GM23338 (cell line): ENCODE data around the gene SEC23IP. TPM values are rescaled to one million over a fixed set of nuclear protein-coding genes. Genes with fewer than 3 reads are reported as not detected.

ENCODE experiments used
- ATAC-seq: fragments of 200-7000 bp; cut with Tn5 transposase; 3 replicates; pipeline ENCODE4 v1.9.1; 2020
- DNase-seq: peaks from one replicate; pipeline ENCODE4 v3.0.0-alpha.2; 2015; ENCODE audit warnings: low spot score
- H2AFZ ChIP-seq: fragments of 200-600 bp; sonication (generic); 2 replicates; pipeline ENCODE4 v1.8.0; 2016; ENCODE audit warnings: antibody characterized with exemption, mild to moderate bottlenecking, moderate library complexity
- H3F3A ChIP-seq: fragments of 200-600 bp; sonication (generic); replicated peaks from 2 replicates; pipeline ENCODE4 v1.8.0; 2017; ENCODE audit warnings: antibody characterized with exemption, mixed run types, low read depth
- H3K27ac ChIP-seq: fragments of 200-600 bp; sonication (generic); 2 replicates; pipeline ENCODE4 v1.6.1; 2016; ENCODE audit warnings: low read depth
- H3K27me3 ChIP-seq: fragments of 200-600 bp; sonication (generic); 2 replicates; pipeline ENCODE4 v1.8.0; 2016; ENCODE audit warnings: mild to moderate bottlenecking, mixed run types, moderate library complexity; ENCODE audit not compliant: insufficient read depth
- H3K36me3 ChIP-seq: fragments of 200-600 bp; sonication (generic); 2 replicates; pipeline ENCODE4 v1.8.0; 2016; ENCODE audit warnings: mild to moderate bottlenecking; ENCODE audit not compliant: insufficient read depth
- H3K4me1 ChIP-seq: fragments of 200-600 bp; sonication (generic); 2 replicates; pipeline ENCODE4 v1.8.0; 2016; ENCODE audit warnings: mild to moderate bottlenecking, moderate library complexity; ENCODE audit not compliant: insufficient read depth
- H3K4me2 ChIP-seq: fragments of 200-600 bp; sonication (generic); 2 replicates; pipeline ENCODE4 v1.7.1; 2017; ENCODE audit warnings: mixed run types
- H3K4me3 ChIP-seq: fragments of 200-600 bp; sonication (generic); 2 replicates; pipeline ENCODE4 v1.6.1; 2016; ENCODE audit warnings: mixed run types
- H3K79me2 ChIP-seq: fragments of 200-600 bp; sonication (generic); replicated peaks from 2 replicates; pipeline ENCODE4 v1.8.0; 2017; ENCODE audit warnings: mild to moderate bottlenecking; ENCODE audit not compliant: insufficient read depth
- H3K9me2 ChIP-seq: fragments of 200-600 bp; sonication (generic); 2 replicates; pipeline ENCODE4 v1.8.0; 2017; ENCODE audit not compliant: insufficient read depth
- H4K20me1 ChIP-seq: fragments of 200-600 bp; sonication (generic); replicated peaks from 2 replicates; pipeline ENCODE4 v1.8.0; 2017; ENCODE audit warnings: mild to moderate bottlenecking; ENCODE audit not compliant: insufficient read depth
- H3K27ac Mint-ChIP-seq: 2 replicates; pipeline ENCODE4 v1.8.0; 2020; ENCODE audit warnings: inconsistent platforms, mild to moderate bottlenecking, moderate library complexity, mixed read lengths
- H3K27me3 Mint-ChIP-seq: 3 replicates; pipeline ENCODE4 v1.8.0; 2022; ENCODE audit warnings: low read depth, mild to moderate bottlenecking, moderate library complexity, mixed read lengths, inconsistent platforms; ENCODE audit not compliant: insufficient read depth, poor library complexity
- H3K36me3 Mint-ChIP-seq: 3 replicates; pipeline ENCODE4 v1.8.0; 2021; ENCODE audit warnings: low read depth, mild to moderate bottlenecking, inconsistent platforms, moderate library complexity, mixed read lengths
- H3K4me1 Mint-ChIP-seq: 3 replicates; pipeline ENCODE4 v1.8.0; 2020; ENCODE audit warnings: mild to moderate bottlenecking, inconsistent platforms, mixed read lengths
- H3K4me3 Mint-ChIP-seq: 3 replicates; pipeline ENCODE4 v1.8.0; 2021; ENCODE audit warnings: moderate library complexity, mild to moderate bottlenecking, inconsistent platforms, mixed read lengths
- H3K9me3 Mint-ChIP-seq: 3 replicates; pipeline ENCODE4 v1.8.0; 2020; ENCODE audit warnings: moderate library complexity, mild to moderate bottlenecking, inconsistent platforms, mixed read lengths
- EZH2phosphoT487 ChIP-seq: fragments of 200-600 bp; sonication (generic); IDR thresholded peaks from one replicate; pipeline ENCODE4 v1.8.1; 2018; ENCODE audit warnings: antibody characterized with exemption; ENCODE audit not compliant: unreplicated experiment
- ZNF331 ChIP-seq: fragments of 250-450 bp; sonication (Bioruptor Pico); IDR thresholded peaks from 2 replicates; pipeline ENCODE4 v1.5.0; 2020; ENCODE audit warnings: low read depth, mild to moderate bottlenecking, moderate library complexity
- ZNF462 ChIP-seq: fragments of 250-450 bp; sonication (Bioruptor Pico); IDR thresholded peaks from 2 replicates; pipeline ENCODE4 v1.5.0; 2020; ENCODE audit warnings: mild to moderate bottlenecking, moderate library complexity
- polyA plus RNA-seq: library from polyadenylated mRNA; unstranded; fragments of >200 nt; fragmentation: Nextera tagmentation; extraction: Ambion mirVana; gene quantifications from 2 replicates; pipeline ENCODE4 v1.2.1, GENCODE V29; 2016
- total RNA-seq: library from RNA; depleted of rRNA; stranded (reverse); fragments of >200 nt; shearing (Covaris generic); gene quantifications from 2 replicates; pipeline ENCODE4 v1.2.3, GENCODE V29; 2014

SEC23IP gene
- total and polyA plus RNA-seq, 2 experiments from 2014 or later = 35.2 to 35.6 TPM

- Mint-ChIP-seq H3K4me1 (no peaks in the 10 kb centered on the region), H3K27ac (no peak overlapping the region), H3K36me3 (peaks cover 71% of the 10 kb centered on the region), H3K9me3 (no peaks in the 10 kb centered on the region), H3K27me3 (no peaks in the 10 kb centered on the region), H3K4me3 (no peak overlapping the region)
- TF ChIP-seq EZH2phosphoT487 = no peak
- Histone ChIP-seq H3K4me2 (no peak overlapping the region), H2AFZ (no peak overlapping the region), H4K20me1 (0 out of 2 replicates have a peak, but pooled peaks cover 4% of the 10 kb centered on the region), H3K27ac (no peak overlapping the region), H3K27me3 (no peaks in the 10 kb centered on the region), H3F3A (no peaks in the 10 kb centered on the region), H3K4me1 (no peaks in the 10 kb centered on the region), H3K36me3 (peaks cover 69% of the 10 kb centered on the region), H3K4me3 (no peak overlapping the region), H3K9me2 (no peaks in the 10 kb centered on the region), H3K79me2 (no peaks in the 10 kb centered on the region)
- ATAC-seq = no peak
- DNase-seq = no peak
These were observed 39.3 kb downstream of the SEC23IP start for GRCh38 chr10:119931871-119932270.

GRCh38 chr10:119932631-119933030 is 40.1 kb downstream of the SEC23IP start:
- DNase-seq = no peak
- Histone ChIP-seq H3K79me2 (no peaks in the 10 kb centered on the region), H3K27me3 (no peaks in the 10 kb centered on the region), H3K9me2 (no peaks in the 10 kb centered on the region), H3F3A (no peaks in the 10 kb centered on the region), H3K4me2 (no peak overlapping the region), H3K4me3 (no peak overlapping the region), H3K27ac (0 out of 2 replicates have a peak overlapping the region, but pooled peaks have one; percentile 35), H2AFZ (no peak overlapping the region), H3K36me3 (peaks cover 61% of the 10 kb centered on the region), H3K4me1 (no peaks in the 10 kb centered on the region), H4K20me1 (0 out of 2 replicates have a peak, but pooled peaks cover 4% of the 10 kb centered on the region)
- no peak overlapping the region for H3K4me3 Mint-ChIP-seq
- no peaks in the 10 kb centered on the region for H3K4me1 Mint-ChIP-seq
- H3K27me3 Mint-ChIP-seq = no peaks in the 10 kb centered on the region
- TF ChIP-seq ZNF462 (CRISPR knock-in tag) (no peak), ZNF331 (no peak)
- H3K36me3 Mint-ChIP-seq = peaks cover 67% of the 10 kb centered on the region
- no peak for ATAC-seq
- H3K27ac Mint-ChIP-seq = no peak overlapping the region
- H3K9me3 Mint-ChIP-seq = no peaks in the 10 kb centered on the region
